ENCODE measurements around the gene SFPQ. TPM values are rescaled to one million over a fixed set of nuclear protein-coding genes. Genes with fewer than 3 reads are reported as not detected.
A peak's percentile ranks its signal among the peaks of the same experiment; 100 is the strongest.
"Not testable (repeated sequence)": the region's sequence is repeated elsewhere in the genome, so short reads cannot be mapped to it uniquely, and the experiment has no call there.

Gene SFPQ
- 100 to 1,000 TPM; 154 to 526 (median 209) TPM for total RNA-seq

GRCh38 chr1:35192853-35193664, at the start of gene SFPQ:
Gene SFPQ (minus strand): TSS chr1:35193145. CDS start chr1:35193049, 96 bp downstream.
- WGBS, 2 donors: 1 to 3% methylated on average over 13 to 45 of the region's 50 CpGs
- peak; percentile 96 to 99 for ATAC-seq (ENCODE audit: low FRiP score in 2 of 2)

GRCh38 chr1:35236772-35237171, 43.8 kb upstream of the SFPQ start:
- not testable (repeated sequence) for H3K9me3 ChIP-seq; DNase-seq; H3K4me1 ChIP-seq; H3K4me3 ChIP-seq; H3K36me3 ChIP-seq; H3K27me3 ChIP-seq; ATAC-seq (ENCODE audit: low FRiP score in 2 of 2); H3K27ac ChIP-seq
- WGBS, 2 donors: 94 to 97% methylated on average over 2 of the region's 2 CpGs

More at GRCh38 chr1:35192853-35193664, at the start of gene SFPQ:
- Histone ChIP-seq H3K4me3 (peak within 1 kb of the TSS; percentile 81 to 100 (median 94)), H3K9me3 (no peaks in the 10 kb centered on the region), H3K27ac (peak within 1 kb of the TSS; percentile 99 to 100 (median 100)), H3K27me3 (no peaks in the 10 kb centered on the region), H3K4me1 (peaks cover 29 to 41% (median 34%) of the 10 kb centered on the region in 4 donors), H3K36me3 (peaks cover 20 to 34% (median 29%) of the 10 kb centered on the region in 4 donors)
- TF ChIP-seq POLR2AphosphoS5 (IDR thresholded peaks at IDR 0.05) (peak; percentile 98 to 99), CTCF (IDR thresholded peaks at IDR 0.05) (peak in 1 of 6 experiments; percentile 4), POLR2A (IDR thresholded peaks at IDR 0.05) (peak; percentile 77 to 99 (median 94)), EP300 (IDR thresholded peaks at IDR 0.05) (peak in 1 of 4 donors; percentile 71)
- peak; percentile 92 to 97 for DNase-seq

- Histone ChIP-seq H3K4me1 (no peaks in the 10 kb centered on the region), H3K27me3 (no peaks in the 10 kb centered on the region), H3K27ac (no peak overlapping the region), H3K9me3 (no peaks in the 10 kb centered on the region), H3K36me3 (no peaks in the 10 kb centered on the region), H3K4me3 (no peak overlapping the region)
- DNase-seq: no peak
- no peak for ATAC-seq (ENCODE audit: low FRiP score in 2 of 2)
- WGBS, 2 donors: 43 to 61% methylated on average over 1 of the region's 1 CpG
- TF ChIP-seq CTCF (IDR thresholded peaks at IDR 0.05) (no peak), POLR2AphosphoS5 (IDR thresholded peaks at IDR 0.05) (no peak), POLR2A (IDR thresholded peaks at IDR 0.05) (no peak), EP300 (IDR thresholded peaks at IDR 0.05) (no peak)
Measured at GRCh38 chr1:35231287-35231686, 38.3 kb upstream of the SFPQ start.

- WGBS, 2 donors: 69 to 79% methylated on average over 1 of the region's 1 CpG
- TF ChIP-seq EP300 (IDR thresholded peaks at IDR 0.05): no peak
- no peak for TF ChIP-seq POLR2A (IDR thresholded peaks at IDR 0.05)
- no peak for TF ChIP-seq POLR2AphosphoS5 (IDR thresholded peaks at IDR 0.05)
- no peak for TF ChIP-seq CTCF (IDR thresholded peaks at IDR 0.05)
- no peaks in the 10 kb centered on the region for H3K27me3 ChIP-seq
- H3K4me1 ChIP-seq: no peaks in the 10 kb centered on the region
- H3K9me3 ChIP-seq: no peaks in the 10 kb centered on the region
- H3K27ac ChIP-seq: no peak overlapping the region
- no peaks in the 10 kb centered on the region for H3K36me3 ChIP-seq
- ATAC-seq (ENCODE audit: low FRiP score in 2 of 2) (no peak), DNase-seq (no peak)
- H3K4me3 ChIP-seq: no peak overlapping the region
Measured at GRCh38 chr1:35229587-35230360, 36.8 kb upstream of the SFPQ start.

GRCh38 chr1:35226546-35226945, 33.6 kb upstream of the SFPQ start:
- Histone ChIP-seq H3K4me3 (no peak overlapping the region), H3K9me3 (no peaks in the 10 kb centered on the region), H3K4me1 (peaks cover 0 to 2% (median 0%) of the 10 kb centered on the region in 4 donors), H3K27ac (no peak overlapping the region), H3K36me3 (no peaks in the 10 kb centered on the region), H3K27me3 (no peaks in the 10 kb centered on the region)
- TF ChIP-seq CTCF (IDR thresholded peaks at IDR 0.05): no peak
- TF ChIP-seq EP300 (IDR thresholded peaks at IDR 0.05): no peak
- TF ChIP-seq POLR2A (IDR thresholded peaks at IDR 0.05): no peak
- TF ChIP-seq POLR2AphosphoS5 (IDR thresholded peaks at IDR 0.05): no peak
- WGBS, 2 donors: 84 to 90% methylated on average over 2 of the region's 2 CpGs
- DNase-seq (no peak), ATAC-seq (ENCODE audit: low FRiP score in 2 of 2) (no peak)

All from upper lobe of left lung (tissue), 6 donors.